Iris pigment epithelial cell (primary cell): ENCODE results near the gene TNNI3.
"Not testable (repeated sequence)": the region's sequence is repeated elsewhere in the genome, so short reads cannot be mapped to it uniquely, and the experiment has no call there.

ENCODE experiments used
- DNase-seq: peaks from one replicate; pipeline ENCODE4 v3.0.0-alpha.2; 2011; ENCODE audit warnings: low read depth

The TNNI3 gene

DNA sequence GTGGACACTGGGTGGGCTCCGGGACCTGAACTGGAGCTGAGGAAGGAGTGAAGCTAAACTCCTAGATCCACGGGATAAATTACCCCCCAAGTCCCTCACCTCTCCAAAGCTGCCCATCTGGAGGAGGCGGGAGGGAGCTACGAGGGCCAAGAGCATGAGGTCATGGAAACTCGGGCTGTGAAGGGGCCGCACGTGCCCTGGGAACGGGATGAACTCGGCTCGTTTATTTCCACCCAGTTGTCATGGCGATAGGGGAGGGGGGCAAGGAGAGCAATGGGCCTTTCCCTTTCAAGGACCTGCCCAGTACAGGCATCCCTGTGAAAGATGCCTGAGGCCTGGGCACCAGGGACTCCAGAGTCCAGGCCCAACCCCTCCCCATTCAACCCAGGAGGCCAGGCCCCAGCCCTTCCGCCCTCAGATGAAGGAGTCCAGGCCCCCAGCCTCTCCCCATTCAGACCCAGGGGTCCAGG is 43.9 kb downstream of the TNNI3 start:
- DNase-seq = peak; percentile 96

DNA sequence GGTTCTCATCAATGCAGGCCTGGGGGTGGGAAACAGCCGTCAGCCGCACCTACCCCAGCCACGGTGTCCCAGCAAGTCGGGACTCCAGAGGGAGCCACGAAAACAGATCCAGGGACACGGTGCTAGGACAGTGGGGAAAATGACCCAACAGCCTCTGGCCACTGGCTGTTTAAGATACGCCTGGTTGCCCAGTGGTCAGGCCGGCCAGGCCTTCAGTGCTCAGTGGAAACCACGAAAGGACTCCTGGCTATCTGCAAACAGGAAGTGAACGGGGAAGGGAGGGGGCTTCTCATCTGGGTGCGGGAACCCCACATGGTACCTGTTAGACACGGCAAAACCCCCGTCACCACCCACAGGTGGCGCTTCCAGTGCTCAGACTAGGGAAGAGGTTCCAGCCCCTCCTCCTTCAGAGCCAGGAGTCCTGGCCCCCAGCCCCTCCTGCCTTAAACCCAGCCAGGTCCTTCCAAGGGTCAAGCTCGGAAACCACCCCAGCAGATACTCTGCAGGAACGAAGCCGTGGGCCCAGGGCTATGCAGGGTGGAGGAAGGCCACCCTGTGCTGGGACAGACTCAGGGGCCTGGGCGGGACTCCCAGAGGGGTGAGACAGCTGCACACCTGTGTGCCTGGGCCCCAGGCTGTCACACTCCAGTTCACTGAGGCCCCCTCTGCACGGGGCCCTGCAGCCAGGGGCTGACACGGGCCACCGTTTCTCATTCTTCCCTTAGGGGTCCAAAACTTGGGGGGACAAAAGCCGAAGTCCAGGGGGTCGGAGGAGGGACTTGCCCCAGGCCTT is 44.6 kb downstream of the TNNI3 start:
- DNase-seq = no peak

DNA sequence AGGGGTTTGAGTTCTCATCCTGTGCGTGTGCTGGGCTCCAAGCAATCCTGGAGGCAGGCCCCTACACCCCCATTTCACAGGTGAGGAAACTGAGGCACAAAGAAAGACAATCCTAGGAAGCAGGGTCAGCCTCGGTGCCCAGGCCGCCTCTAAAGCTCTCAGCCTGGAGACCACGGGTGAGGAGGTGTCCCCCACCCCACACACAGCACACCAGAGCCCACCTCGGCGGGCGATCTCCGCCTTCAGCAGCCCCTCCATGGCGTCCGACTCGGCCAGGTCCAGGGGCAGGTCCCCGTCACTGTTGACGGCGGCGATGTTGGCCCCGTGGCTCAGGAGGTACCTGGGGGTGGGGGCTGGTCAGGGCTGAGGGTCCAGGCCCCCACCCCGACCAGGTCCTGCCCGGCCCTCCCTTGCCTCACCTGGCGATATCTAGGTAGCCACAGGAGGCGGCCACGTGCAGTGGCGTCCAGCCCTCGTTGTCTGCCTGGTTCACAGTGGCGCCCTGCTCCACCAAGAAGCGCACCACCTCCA is 45.2 kb downstream of the TNNI3 start:
- no peak for DNase-seq

DNA sequence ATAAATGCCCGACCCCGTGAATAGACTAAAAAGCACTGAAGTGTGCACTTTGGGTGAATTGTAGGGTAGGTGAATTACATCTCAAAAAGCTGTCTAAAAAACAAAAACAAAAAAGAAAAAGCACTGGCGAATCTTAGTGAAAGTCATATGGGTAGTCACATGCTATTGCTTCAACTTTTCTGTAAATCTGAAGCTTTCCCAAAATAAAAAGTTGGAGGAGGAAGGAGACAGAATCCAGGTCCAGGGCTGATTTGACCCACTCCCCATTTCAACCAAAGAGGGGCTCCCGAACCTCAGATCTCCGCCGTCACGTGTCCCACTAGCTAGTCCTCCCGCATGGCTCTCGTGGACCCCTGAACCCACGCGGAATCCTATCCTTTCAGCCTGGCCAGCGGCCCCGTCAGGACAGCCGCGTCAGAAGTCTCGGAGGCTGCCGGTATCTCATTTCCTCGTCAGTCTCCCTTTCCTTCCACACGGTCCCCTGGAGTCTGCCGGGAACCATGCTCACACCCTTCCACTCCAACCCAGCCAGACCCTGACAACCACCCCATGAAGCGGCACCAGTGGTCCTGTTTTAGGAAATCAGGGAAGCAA is 46.2 kb downstream of the TNNI3 start:
- no peak for DNase-seq

DNA sequence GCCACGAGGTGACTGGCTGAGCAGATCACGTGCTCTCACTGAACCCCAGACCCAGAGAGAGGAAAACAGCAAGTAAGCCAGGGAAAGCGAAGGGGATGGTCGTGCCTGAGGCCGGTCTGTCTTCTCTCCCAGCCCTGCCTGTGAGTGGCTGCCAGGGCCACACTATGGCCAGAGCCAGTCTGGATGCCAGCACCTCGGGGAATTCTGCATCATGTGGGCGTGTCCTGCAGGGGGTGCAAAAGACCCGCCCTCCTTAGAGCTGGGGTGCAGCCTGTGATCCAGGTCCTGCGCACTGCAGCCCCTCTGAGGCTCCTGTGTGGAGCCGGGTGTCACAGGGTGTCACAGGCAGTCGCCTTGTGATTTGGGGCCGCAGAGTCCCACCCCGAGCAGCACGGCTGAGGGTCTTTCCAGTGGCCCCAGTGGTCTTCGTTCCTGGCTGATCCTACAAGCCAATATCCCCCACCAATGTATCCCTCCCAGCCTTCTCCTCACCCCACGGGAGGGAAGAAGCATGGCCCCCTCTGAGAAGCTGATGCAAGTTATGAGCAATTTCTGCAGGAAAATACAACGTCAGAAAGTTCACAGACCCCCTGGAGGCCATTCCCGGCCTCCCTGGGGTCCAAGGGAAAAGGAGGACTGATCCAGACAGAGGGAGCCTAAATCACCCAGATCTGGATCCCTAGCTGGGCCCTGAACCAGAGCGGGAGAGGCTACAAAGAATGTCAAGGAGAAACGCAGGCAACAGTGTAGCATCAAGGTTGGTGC is 47.8 kb downstream of the TNNI3 start:
- no peak for DNase-seq

DNA sequence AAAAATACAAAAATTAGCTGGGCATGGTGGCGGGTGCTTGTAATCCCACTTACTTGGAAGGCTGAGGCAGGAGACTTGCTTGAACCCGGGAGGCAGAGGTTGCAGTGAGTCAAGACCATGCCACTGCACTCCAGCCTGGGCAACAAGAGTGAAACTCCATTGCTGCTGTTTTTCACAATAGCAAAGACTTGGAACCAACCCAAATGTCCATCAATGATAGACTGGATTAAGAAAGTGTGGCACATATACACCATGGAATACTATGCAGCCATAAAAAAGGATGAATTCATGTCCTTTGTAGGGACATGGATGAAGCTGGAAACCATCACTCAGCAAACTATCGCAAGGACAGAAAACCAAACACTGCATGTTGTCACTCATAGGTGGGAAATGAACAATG is 50.3 kb downstream of the TNNI3 start:
- DNase-seq = not testable (repeated sequence)

DNA sequence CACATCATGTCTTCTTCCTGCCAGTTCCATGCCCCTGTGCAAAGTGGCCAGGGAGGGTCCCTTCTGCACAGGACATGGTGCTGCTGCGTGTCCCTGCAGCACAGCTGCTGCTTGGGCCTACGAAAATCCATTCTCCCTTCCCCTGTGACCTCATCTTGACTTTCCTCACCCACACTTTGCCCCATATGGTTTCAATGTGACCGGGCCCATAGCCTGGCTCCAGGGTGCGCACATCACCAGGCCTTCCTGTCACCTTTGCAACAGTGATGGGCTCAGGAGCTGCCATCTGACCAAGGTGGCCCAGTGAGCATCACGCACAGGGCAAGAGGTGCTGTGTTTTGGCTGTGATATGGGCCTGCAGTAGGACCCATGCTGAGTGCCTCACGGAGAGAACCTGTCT is 50.9 kb downstream of the TNNI3 start:
- no peak for DNase-seq

DNA sequence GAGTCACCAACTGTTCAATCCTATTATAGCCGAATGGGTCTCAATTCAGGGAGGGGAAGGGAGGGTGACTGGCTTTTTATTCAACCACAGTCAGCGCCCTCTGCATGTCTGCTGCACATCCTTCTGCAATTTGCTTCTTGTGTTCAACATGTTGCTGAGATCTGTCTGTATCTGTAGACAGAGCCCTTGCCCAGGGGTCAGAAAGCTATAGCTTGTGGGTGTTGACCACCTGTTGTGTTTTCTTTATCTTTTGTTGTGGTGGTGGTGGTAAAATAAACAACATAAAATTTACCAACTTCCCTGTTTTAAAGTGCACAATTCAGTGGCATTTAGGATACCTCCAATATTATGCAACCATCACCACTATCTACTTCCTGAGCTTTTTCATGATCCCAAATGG is 52.3 kb downstream of the TNNI3 start:
- DNase-seq = no peak

DNA sequence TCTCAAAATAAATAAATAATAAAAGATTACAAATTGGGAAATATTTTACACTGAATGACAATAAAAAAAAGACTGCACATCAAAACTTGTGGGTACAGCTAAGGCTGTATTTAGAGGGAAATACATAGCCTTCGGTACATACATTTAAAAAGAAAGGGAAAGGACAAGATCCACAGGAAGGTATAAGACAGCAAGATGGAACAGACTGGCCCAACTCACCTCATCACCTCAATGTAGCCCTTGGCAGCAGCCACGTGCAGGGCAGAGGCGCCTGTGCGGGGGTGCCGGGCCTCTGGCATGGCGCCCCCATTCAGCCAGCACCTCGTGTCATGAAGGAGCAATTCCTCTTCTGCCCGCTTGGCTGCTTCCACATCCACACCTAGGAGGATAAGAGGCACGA is 54.3 kb downstream of the TNNI3 start:
- DNase-seq = no peak
